ENCODE results near the gene GNAI1. TPM values are rescaled to one million over a fixed set of nuclear protein-coding genes. Genes with fewer than 3 reads are reported as not detected.

The GNAI1 gene
- polyA plus RNA-seq, 2 of the 4 experiments (the other 2 are of a cell fraction), result 46.3 to 96.3 TPM

DNA sequence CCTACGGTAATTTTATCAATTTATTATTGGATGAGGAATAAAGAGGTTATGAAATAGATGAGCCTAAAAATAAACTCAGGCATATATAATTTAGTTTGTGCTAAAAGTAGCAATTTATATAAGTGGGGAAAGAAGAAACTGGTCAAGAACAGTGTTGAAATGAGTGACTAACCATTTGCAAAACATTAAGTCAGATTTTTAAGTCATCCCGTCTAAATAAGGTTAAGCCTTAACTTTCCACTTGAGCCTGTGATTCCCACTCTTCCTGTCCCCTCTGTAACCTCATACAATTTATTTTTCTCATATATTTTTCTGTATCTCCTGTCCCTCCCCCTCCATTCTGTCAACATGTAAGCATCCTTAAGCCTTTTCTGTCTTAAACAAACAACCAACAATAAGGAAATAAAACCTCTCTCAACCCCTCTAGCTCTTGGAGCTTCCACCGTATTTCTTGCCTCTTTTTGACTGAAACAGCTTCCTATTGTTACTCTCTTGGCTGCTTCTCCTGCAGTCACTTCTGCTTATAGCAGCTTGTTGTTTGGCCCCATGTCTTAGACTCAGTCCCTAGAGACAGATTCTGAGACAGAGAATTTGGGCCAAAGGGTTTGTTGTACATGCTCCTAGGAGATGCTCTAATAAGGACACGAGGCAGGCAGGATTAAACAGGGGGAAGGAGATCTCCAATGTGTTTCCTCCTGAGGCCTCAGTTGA, 109.7 kb downstream of the GNAI1 start:
- no peak for ATAC-seq
- WGBS (ENCODE audit: missing lambda C conversion rate), result 71% methylated on average over 4 of the region's 4 CpGs
- ChIA-PET CTCF (no interaction called here), POLR2A (no interaction called here)
- no peak for TF ChIP-seq TFCP2L1 (CRISPR knock-in tag; IDR thresholded peaks at IDR 0.05)
- no peak for TF ChIP-seq POLR2A (IDR thresholded peaks at IDR 0.05; ENCODE audit: low read length)
- no peak for TF ChIP-seq TP53 (CRISPR knock-in tag; IDR thresholded peaks at IDR 0.05)
- TF ChIP-seq, protein P1, sequence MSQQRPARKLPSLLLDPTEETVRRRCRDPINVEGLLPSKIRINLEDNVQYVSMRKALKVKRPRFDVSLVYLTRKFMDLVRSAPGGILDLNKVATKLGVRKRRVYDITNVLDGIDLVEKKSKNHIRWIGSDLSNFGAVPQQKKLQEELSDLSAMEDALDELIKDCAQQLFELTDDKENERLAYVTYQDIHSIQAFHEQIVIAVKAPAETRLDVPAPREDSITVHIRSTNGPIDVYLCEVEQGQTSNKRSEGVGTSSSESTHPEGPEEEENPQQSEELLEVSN (IDR thresholded peaks at IDR 0.05; ENCODE audit: borderline replicate concordance, low read depth), result no peak
- TF ChIP-seq, protein P2, sequence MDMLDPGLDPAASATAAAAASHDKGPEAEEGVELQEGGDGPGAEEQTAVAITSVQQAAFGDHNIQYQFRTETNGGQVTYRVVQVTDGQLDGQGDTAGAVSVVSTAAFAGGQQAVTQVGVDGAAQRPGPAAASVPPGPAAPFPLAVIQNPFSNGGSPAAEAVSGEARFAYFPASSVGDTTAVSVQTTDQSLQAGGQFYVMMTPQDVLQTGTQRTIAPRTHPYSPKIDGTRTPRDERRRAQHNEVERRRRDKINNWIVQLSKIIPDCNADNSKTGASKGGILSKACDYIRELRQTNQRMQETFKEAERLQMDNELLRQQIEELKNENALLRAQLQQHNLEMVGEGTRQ (IDR thresholded peaks at IDR 0.05), result no peak
- Histone ChIP-seq H3K4me2 (no peak overlapping the region), H3K9me3 (no peaks in the 10 kb centered on the region), H3K27ac (no peak overlapping the region), H3K4me3 (no peak overlapping the region), H3K4me1 (no peaks in the 10 kb centered on the region)
- no peak for FAIRE-seq
- DNase-seq (ENCODE audit: low read depth in 1 of 2, low spot score in 1 of 2), result no peak

DNA sequence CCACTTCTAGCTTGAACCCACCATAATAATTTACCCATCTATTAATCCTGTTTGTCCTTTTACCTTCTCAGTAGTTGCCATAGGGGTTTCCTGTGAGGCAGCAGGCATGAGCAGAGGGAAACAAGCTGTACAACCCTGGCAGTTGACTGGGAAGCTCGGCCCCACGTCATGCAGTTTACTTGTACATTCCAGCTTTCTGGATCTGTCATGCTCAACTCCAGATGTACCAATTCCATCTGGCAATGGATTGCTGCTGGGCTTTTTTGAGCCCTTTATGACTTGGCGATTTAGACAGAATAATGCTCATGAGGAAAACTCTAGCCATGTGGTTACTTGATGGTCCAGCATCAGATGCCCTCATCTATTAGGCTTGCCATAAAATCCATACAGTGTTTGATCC, 112.5 kb downstream of the GNAI1 start:
- no peak overlapping the region for H3K4me3 ChIP-seq
- TF ChIP-seq MYC (IDR thresholded peaks at IDR 0.05; ENCODE audit: borderline replicate concordance, low read length) (no peak), MAFK (IDR thresholded peaks at IDR 0.05; ENCODE audit: partially characterized antibody) (no peak), GATA3 (IDR thresholded peaks at IDR 0.05; ENCODE audit: borderline replicate concordance) (no peak), NFE2L2 (conservative IDR thresholded peaks at IDR 0.05; ENCODE audit: low read length) (no peak), RARB (CRISPR knock-in tag; IDR thresholded peaks at IDR 0.05) (no peak), EP300 (IDR thresholded peaks at IDR 0.05) (no peak), NPAS2 (CRISPR knock-in tag; IDR thresholded peaks at IDR 0.05; ENCODE audit: borderline replicate concordance) (no peak), JUN (IDR thresholded peaks at IDR 0.05) (no peak), FOSL2 (IDR thresholded peaks at IDR 0.05) (no peak), FOSL2 (CRISPR knock-in tag; IDR thresholded peaks at IDR 0.05) (no peak), TP53 (CRISPR knock-in tag; IDR thresholded peaks at IDR 0.05) (no peak), POLR2AphosphoS2 (conservative IDR thresholded peaks at IDR 0.05; ENCODE audit: low read length) (no peak), PHF8 (IDR thresholded peaks at IDR 0.05; ENCODE audit: borderline replicate concordance, low read depth) (no peak), TFCP2L1 (CRISPR knock-in tag; IDR thresholded peaks at IDR 0.05) (no peak), HOXB13 (CRISPR knock-in tag; IDR thresholded peaks at IDR 0.05; ENCODE audit: low read depth) (no peak), EHF (CRISPR knock-in tag; IDR thresholded peaks at IDR 0.05) (no peak), JUNB (IDR thresholded peaks at IDR 0.05) (no peak), ESRRA (IDR thresholded peaks at IDR 0.05; ENCODE audit: borderline replicate concordance, low read length) (no peak), CBX8 (IDR thresholded peaks at IDR 0.05) (no peak)
- TF ChIP-seq, protein P3, sequence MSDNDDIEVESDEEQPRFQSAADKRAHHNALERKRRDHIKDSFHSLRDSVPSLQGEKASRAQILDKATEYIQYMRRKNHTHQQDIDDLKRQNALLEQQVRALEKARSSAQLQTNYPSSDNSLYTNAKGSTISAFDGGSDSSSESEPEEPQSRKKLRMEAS (IDR thresholded peaks at IDR 0.05), result no peak
- TF ChIP-seq, protein P4, sequence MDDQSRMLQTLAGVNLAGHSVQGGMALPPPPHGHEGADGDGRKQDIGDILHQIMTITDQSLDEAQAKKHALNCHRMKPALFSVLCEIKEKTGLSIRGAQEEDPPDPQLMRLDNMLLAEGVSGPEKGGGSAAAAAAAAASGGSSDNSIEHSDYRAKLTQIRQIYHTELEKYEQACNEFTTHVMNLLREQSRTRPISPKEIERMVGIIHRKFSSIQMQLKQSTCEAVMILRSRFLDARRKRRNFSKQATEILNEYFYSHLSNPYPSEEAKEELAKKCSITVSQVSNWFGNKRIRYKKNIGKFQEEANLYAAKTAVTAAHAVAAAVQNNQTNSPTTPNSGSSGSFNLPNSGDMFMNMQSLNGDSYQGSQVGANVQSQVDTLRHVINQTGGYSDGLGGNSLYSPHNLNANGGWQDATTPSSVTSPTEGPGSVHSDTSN (IDR thresholded peaks at IDR 0.05), result no peak
- CTCF ChIA-PET, result interaction anchor here (0.9 to 1.3 kb wide), 2 partner anchors 13 to 152 kb away, joined by 3 to 4 read pairs; no protein-coding TSS in a partner anchor
- H3K4me2 ChIP-seq, result no peak overlapping the region
- no peak overlapping the region for H3K27ac ChIP-seq
- POLR2A ChIA-PET, result no interaction called here
- ATAC-seq, result no peak
- WGBS (ENCODE audit: missing lambda C conversion rate), result 79% methylated on average over 3 of the region's 3 CpGs
- DNase-seq (ENCODE audit: low read depth in 1 of 2, low spot score in 1 of 2), result no peak
- FAIRE-seq, result peak; percentile 28
- no peaks in the 10 kb centered on the region for H3K9me3 ChIP-seq
- H3K4me1 ChIP-seq, result no peaks in the 10 kb centered on the region

DNA sequence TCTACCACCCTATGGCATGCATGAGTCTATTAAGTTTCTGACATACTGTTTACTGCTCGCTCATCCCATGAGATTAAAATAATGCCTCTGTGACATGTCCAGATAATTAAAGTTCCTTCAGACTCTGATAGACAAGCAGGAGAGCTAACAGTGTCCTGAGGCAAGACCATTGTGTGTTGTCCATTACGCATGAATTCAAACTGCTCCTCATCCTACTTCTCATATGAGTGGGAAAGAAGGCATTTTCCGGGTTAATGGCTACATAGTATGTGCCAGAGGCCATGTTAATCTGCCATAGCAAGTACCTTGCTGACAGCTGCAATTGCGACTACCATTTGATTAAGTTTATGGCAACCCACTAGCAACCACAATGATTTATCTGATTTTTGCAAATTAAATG, 113.3 kb downstream of the GNAI1 start:
- no peak for FAIRE-seq
- H3K27ac ChIP-seq, result no peak overlapping the region
- no peak for ATAC-seq
- no peak overlapping the region for H3K4me2 ChIP-seq
- H3K4me3 ChIP-seq, result no peak overlapping the region
- no peak for DNase-seq (ENCODE audit: low read depth in 1 of 2, low spot score in 1 of 2)
- no peaks in the 10 kb centered on the region for H3K9me3 ChIP-seq
- H3K4me1 ChIP-seq, result no peaks in the 10 kb centered on the region
- WGBS (ENCODE audit: missing lambda C conversion rate), result 81% methylated on average over 4 of the region's 4 CpGs
- CTCF ChIA-PET, result interaction anchor here (0.9 to 1.3 kb wide), 2 partner anchors 12 to 152 kb away, joined by 3 to 4 read pairs; no protein-coding TSS in a partner anchor
- POLR2A ChIA-PET, result no interaction called here
- TF ChIP-seq RNF2 (IDR thresholded peaks at IDR 0.05; ENCODE audit: borderline replicate concordance, low read depth) (no peak), EHMT2 (IDR thresholded peaks at IDR 0.05; ENCODE audit: low read depth) (no peak), CBX2 (IDR thresholded peaks at IDR 0.05; ENCODE audit: borderline replicate concordance, low read depth) (no peak), KDM5A (IDR thresholded peaks at IDR 0.05) (no peak), ZNF302 (CRISPR knock-in tag; IDR thresholded peaks at IDR 0.05) (no peak), RAD21 (conservative IDR thresholded peaks at IDR 0.05 in 1 of 2, IDR thresholded peaks at IDR 0.05 in 1 of 2) (no peak), ZC3H11A (IDR thresholded peaks at IDR 0.05) (no peak)
- TF ChIP-seq, protein P5, sequence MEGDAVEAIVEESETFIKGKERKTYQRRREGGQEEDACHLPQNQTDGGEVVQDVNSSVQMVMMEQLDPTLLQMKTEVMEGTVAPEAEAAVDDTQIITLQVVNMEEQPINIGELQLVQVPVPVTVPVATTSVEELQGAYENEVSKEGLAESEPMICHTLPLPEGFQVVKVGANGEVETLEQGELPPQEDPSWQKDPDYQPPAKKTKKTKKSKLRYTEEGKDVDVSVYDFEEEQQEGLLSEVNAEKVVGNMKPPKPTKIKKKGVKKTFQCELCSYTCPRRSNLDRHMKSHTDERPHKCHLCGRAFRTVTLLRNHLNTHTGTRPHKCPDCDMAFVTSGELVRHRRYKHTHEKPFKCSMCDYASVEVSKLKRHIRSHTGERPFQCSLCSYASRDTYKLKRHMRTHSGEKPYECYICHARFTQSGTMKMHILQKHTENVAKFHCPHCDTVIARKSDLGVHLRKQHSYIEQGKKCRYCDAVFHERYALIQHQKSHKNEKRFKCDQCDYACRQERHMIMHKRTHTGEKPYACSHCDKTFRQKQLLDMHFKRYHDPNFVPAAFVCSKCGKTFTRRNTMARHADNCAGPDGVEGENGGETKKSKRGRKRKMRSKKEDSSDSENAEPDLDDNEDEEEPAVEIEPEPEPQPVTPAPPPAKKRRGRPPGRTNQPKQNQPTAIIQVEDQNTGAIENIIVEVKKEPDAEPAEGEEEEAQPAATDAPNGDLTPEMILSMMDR (IDR thresholded peaks at IDR 0.05), result no peak
- TF ChIP-seq, protein P6, sequence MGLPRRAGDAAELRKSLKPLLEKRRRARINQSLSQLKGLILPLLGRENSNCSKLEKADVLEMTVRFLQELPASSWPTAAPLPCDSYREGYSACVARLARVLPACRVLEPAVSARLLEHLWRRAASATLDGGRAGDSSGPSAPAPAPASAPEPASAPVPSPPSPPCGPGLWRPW (IDR thresholded peaks at IDR 0.05), result no peak

Data from A549 (cell line).